Measurements from ENCODE around the gene FERMT1. TPM values are rescaled to one million over a fixed set of nuclear protein-coding genes. Genes with fewer than 3 reads are reported as not detected.
"Not testable (repeated sequence)": the region's sequence is repeated elsewhere in the genome, so short reads cannot be mapped to it uniquely, and the experiment has no call there.

The FERMT1 gene
- total RNA-seq, 1 experiment from 2014 or later = 8.3 TPM

- DNase-seq (ENCODE audit: low read depth) = no peak
Measured at GRCh38 chr20:6116758-6117157, 6.1 kb downstream of the FERMT1 start.

- DNase-seq (ENCODE audit: low read depth) = no peak
Measured at GRCh38 chr20:6115221-6115895, 7.5 kb downstream of the FERMT1 start.

GRCh38 chr20:6114696-6115095, 8.1 kb downstream of the FERMT1 start:
- DNase-seq (ENCODE audit: low read depth) = no peak

- DNase-seq (ENCODE audit: low read depth) = no peak
Measured at GRCh38 chr20:6113951-6114350, 8.9 kb downstream of the FERMT1 start.

- DNase-seq (ENCODE audit: low read depth) = not testable (repeated sequence)
Measured at GRCh38 chr20:6112965-6113364, 9.9 kb downstream of the FERMT1 start.

- no peak for DNase-seq (ENCODE audit: low read depth)
Measured at GRCh38 chr20:6108330-6108729, 14.5 kb downstream of the FERMT1 start.

GRCh38 chr20:6104493-6105188, 18.2 kb downstream of the FERMT1 start:
- DNase-seq (ENCODE audit: low read depth) = peak; percentile 93

- no peak for DNase-seq (ENCODE audit: low read depth)
Measured at GRCh38 chr20:6103301-6103700, 19.5 kb downstream of the FERMT1 start.

GRCh38 chr20:6101346-6101745, 21.5 kb downstream of the FERMT1 start:
- DNase-seq (ENCODE audit: low read depth) = no peak

- no peak for DNase-seq (ENCODE audit: low read depth)
Measured at GRCh38 chr20:6100246-6100645, 22.6 kb downstream of the FERMT1 start.

GRCh38 chr20:6099819-6100218, 23.0 kb downstream of the FERMT1 start:
- DNase-seq (ENCODE audit: low read depth) = no peak

- DNase-seq (ENCODE audit: low read depth) = no peak
Measured at GRCh38 chr20:6095409-6095808, 27.4 kb downstream of the FERMT1 start.

- DNase-seq (ENCODE audit: low read depth) = no peak
Measured at GRCh38 chr20:6094565-6094964, 28.3 kb downstream of the FERMT1 start.

GRCh38 chr20:6094063-6094462, 28.8 kb downstream of the FERMT1 start:
- DNase-seq (ENCODE audit: low read depth) = no peak

GRCh38 chr20:6091661-6092060, 31.2 kb downstream of the FERMT1 start:
- no peak for DNase-seq (ENCODE audit: low read depth)

- no peak for DNase-seq (ENCODE audit: low read depth)
Measured at GRCh38 chr20:6086868-6087267, 36.0 kb downstream of the FERMT1 start.

GRCh38 chr20:6083926-6084325, 38.9 kb downstream of the FERMT1 start:
- DNase-seq (ENCODE audit: low read depth) = no peak

- DNase-seq (ENCODE audit: low read depth) = peak; percentile 71
Measured at GRCh38 chr20:6081236-6081635, 41.6 kb downstream of the FERMT1 start.

GRCh38 chr20:6079016-6079415, 43.8 kb downstream of the FERMT1 start:
- DNase-seq (ENCODE audit: low read depth) = no peak

- DNase-seq (ENCODE audit: low read depth) = no peak
Measured at GRCh38 chr20:6075428-6076219, 47.2 kb downstream of the FERMT1 start.

- no peak for DNase-seq (ENCODE audit: low read depth)
Measured at GRCh38 chr20:6074784-6075183, 48.0 kb downstream of the FERMT1 start.

GRCh38 chr20:6074145-6074561, 48.7 kb downstream of the FERMT1 start:
- DNase-seq (ENCODE audit: low read depth) = no peak

All from LHCN-M2 (cell line).